Skeletal muscle tissue (tissue), 4 donors: ENCODE data around the gene CHST5. TPM values are rescaled to one million over a fixed set of nuclear protein-coding genes. Genes with fewer than 3 reads are reported as not detected.

ENCODE experiments used
- H3K27ac ChIP-seq: one replicate; pipeline ENCODE4 v1.7.0; 2013; ENCODE audit warnings: mild to moderate bottlenecking, low read depth, low read length, inconsistent platforms
- H3K27me3 ChIP-seq, 3 donors: one replicate each; pipeline ENCODE4 v1.7.0; 2013; ENCODE audit warnings: low read length in 3 of 3; ENCODE audit not compliant: control insufficient read depth in 3 of 3, insufficient read depth in 3 of 3
- H3K36me3 ChIP-seq, 3 donors: one replicate each; pipeline ENCODE4 v1.7.0; 2013; ENCODE audit warnings: low read length in 3 of 3; ENCODE audit not compliant: control insufficient read depth in 3 of 3, insufficient read depth in 3 of 3
- H3K4me1 ChIP-seq, 3 donors: one replicate each; pipeline ENCODE4 v1.7.0; 2013; ENCODE audit warnings: low read length in 3 of 3, mild to moderate bottlenecking in 3 of 3; ENCODE audit not compliant: control insufficient read depth in 3 of 3, insufficient read depth in 3 of 3
- H3K4me3 ChIP-seq, 3 donors: one replicate each; pipeline ENCODE4 v1.7.0; 2013; ENCODE audit warnings: low read length in 3 of 3
- H3K9ac ChIP-seq, 3 donors: one replicate each; pipeline ENCODE4 v1.7.0; 2013; ENCODE audit warnings: low read length in 3 of 3, mild to moderate bottlenecking in 3 of 3, moderate library complexity in 2 of 3, low read depth in 1 of 3
- H3K9me3 ChIP-seq, 3 donors: one replicate each; pipeline ENCODE4 v1.7.0; 2013; ENCODE audit warnings: low read length in 3 of 3; ENCODE audit not compliant: control insufficient read depth in 3 of 3
- total RNA-seq: library from RNA; depleted of rRNA; stranded (reverse); fragments of >200 nt; gene quantifications from one replicate; pipeline ENCODE4 v1.2.3, GENCODE V29; 2014
- donor health status: Osteomylitis.

CHST5 gene
- total RNA-seq, 1 donor from 2014 or later, result not detected

DNA sequence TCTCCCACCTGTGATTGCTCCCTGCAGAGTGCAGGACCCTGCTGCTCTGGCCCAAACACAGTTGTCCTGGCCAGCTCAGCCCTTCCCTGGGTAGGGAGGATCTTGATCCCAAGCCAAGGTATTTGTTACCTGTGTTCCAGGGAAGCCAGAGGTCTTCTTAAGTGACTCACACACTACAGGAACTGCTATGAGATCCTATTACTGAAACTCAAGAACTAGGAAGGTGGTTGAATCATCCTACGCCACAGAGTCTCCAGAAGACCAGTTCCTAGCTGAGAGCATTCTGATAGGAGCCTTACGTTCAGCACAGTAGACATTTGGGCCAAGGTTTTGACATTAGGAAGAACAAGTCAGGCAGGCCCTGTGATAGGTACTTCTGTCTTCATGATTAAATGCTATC, 52.7 kb downstream of the CHST5 start:
- Histone ChIP-seq H3K9me3 (no peaks in the 10 kb centered on the region), H3K27ac (no peak overlapping the region), H3K9ac (no peak overlapping the region), H3K4me3 (no peak overlapping the region), H3K4me1 (peaks cover 0 to 6% (median 5%) of the 10 kb centered on the region in 3 donors), H3K36me3 (no peaks in the 10 kb centered on the region), H3K27me3 (peaks cover 0 to 6% (median 0%) of the 10 kb centered on the region in 3 donors)

DNA sequence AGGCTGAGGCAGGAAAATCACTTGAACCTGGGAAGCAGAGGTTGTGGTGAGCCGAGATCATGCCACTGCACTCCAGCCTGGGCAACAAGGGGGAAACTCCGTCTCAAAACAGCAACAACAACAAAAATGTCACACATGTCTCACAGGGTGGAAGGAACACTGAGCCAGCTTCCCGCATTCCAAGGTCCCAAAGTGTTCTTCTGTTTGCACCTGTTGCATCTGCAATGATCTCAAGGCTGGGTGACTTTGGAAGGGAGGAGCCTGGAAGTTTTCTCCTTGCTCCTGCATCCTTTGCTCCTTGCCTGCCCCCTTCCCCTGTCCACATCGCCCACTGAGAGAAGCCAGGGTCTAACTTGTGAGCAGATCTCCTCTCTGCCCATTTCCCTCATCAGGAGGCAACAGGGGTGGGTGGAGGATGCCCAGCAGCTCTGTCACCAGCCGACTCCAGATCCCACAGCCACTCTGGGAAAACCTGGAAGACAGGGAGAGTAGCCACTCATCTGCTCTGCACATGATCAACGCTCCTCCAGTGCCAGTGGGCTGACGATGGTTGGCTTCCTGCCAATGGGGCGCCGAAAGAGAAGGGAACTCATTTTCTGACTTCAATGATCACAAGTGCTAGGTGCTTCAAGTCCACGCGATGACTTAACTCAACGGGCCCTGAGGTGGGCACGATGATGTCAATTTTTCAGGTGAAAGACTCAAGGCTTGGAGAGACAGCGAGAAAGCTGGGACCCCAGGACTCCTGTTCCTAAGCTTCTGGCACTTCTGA, 53.3 kb downstream of the CHST5 start:
- no peak overlapping the region for H3K27ac ChIP-seq
- peaks cover 0 to 6% (median 0%) of the 10 kb centered on the region in 3 donors for H3K27me3 ChIP-seq

DNA sequence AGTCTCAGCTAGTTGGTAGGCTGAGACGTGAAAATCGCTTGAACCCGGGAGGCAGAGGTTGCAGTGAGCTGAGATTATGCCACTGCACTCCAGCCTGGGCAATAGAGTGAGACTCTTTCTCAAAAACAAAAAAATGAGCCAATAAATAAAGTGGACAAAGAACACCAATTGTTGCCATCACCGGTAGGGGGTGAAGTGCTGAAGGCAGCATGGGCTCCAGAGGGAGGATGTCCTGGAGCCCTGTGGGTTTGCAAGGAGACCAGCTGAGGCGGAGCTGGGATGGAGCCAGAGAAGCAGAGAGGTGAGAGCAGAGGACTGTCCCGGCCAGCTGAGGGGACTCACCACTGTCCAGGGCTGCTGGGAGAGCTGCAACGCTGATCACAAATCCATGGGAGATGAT, 54.4 kb downstream of the CHST5 start:
- no peaks in the 10 kb centered on the region for H3K36me3 ChIP-seq
- H3K27ac ChIP-seq, result no peak overlapping the region
- peaks cover 0 to 6% (median 5%) of the 10 kb centered on the region in 3 donors for H3K4me1 ChIP-seq
- no peak overlapping the region for H3K9ac ChIP-seq
- no peak overlapping the region for H3K4me3 ChIP-seq
- peaks cover 0 to 6% (median 0%) of the 10 kb centered on the region in 3 donors for H3K27me3 ChIP-seq
- H3K9me3 ChIP-seq, result no peaks in the 10 kb centered on the region

More for the DNA sequence above, 53.3 kb downstream of the CHST5 start:
- Histone ChIP-seq H3K9ac (no peak overlapping the region), H3K9me3 (no peaks in the 10 kb centered on the region), H3K36me3 (no peaks in the 10 kb centered on the region), H3K4me3 (no peak overlapping the region), H3K4me1 (peaks cover 0 to 6% (median 5%) of the 10 kb centered on the region in 3 donors)

DNA sequence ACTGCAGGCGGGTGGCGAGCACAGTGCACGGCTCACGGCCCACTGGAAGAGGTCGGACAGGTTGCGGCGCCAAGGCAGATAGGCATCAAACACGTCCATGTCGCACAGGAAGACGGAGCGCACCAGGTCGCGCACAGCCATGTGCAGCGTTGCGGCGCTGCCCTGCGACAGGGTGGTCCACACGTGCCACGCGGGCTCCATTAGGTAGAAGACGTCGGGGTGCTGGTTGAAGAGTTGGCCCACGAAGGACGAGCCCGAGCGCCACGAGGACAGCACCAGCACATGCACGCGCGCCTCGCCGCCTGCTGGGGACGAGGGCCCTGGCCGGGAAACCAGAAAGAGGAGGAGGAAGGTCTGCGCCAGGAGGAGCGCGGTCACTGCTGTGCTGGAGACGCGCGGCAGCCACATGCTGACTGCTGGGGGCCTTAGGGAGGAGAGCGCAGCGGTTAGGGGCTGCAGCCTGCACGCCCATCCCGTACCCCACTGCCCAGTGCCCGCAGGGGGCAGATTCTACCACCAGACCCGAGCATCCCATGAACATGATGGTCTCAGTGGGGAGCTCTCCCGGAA, 56.4 kb downstream of the CHST5 start:
- Histone ChIP-seq H3K4me1 (peaks cover 0 to 6% (median 5%) of the 10 kb centered on the region in 3 donors), H3K9ac (no peak overlapping the region), H3K4me3 (no peak overlapping the region), H3K27ac (no peak overlapping the region), H3K27me3 (no peaks in the 10 kb centered on the region), H3K36me3 (no peaks in the 10 kb centered on the region), H3K9me3 (no peaks in the 10 kb centered on the region)

Other genes starting within 250 kb of the CHST5 start
- 49.6 TPM for gene CFDP1, start 102.6 kb downstream of the CHST5 start, total RNA-seq
- gene TMEM170A, start 71.4 kb downstream of the CHST5 start, total RNA-seq, result 21.9 TPM
- gene CHST6, start 40.7 kb downstream of the CHST5 start, total RNA-seq, result 2.1 TPM
- 5.7 TPM for gene TMEM231, start 20.1 kb upstream of the CHST5 start, total RNA-seq
- 67.8 TPM for gene GABARAPL2, start 30.3 kb upstream of the CHST5 start, total RNA-seq
- 32.4 TPM for gene ADAT1, start 87.2 kb upstream of the CHST5 start, total RNA-seq
- 131 TPM for gene KARS1, start 111.6 kb upstream of the CHST5 start, total RNA-seq
- gene TERF2IP, start 111.7 kb upstream of the CHST5 start, total RNA-seq, result 51.7 TPM
- not detected for gene CPHXL2, start 140.9 kb upstream of the CHST5 start, total RNA-seq
- gene DUXB, start 165.4 kb upstream of the CHST5 start, total RNA-seq, result not detected
- not detected for gene CPHXL, start 190.4 kb upstream of the CHST5 start, total RNA-seq